HepG2 (cell line): ENCODE measurements around the gene NCOA7. TPM values are rescaled to one million over a fixed set of nuclear protein-coding genes. Genes with fewer than 3 reads are reported as not detected.

Source experiments
- EEA1 ChIP-seq: sonication (generic); formaldehyde crosslinking; IDR thresholded peaks from 2 replicates; pipeline ENCODE4 v1.5.1; 2020; ENCODE audit warnings: mild to moderate bottlenecking, missing genetic modification reagents, borderline replicate concordance
- FOXO4 ChIP-seq: sonication (generic); formaldehyde crosslinking; conservative IDR thresholded peaks from 2 replicates; pipeline ENCODE4 v1.8.1; 2023; ENCODE audit warnings: missing genetic modification reagents
- ZNF691 ChIP-seq: sonication (generic); formaldehyde crosslinking; IDR thresholded peaks from 2 replicates; pipeline ENCODE4 v1.4.0; 2020; ENCODE audit warnings: missing genetic modification reagents, low read depth, mild to moderate bottlenecking, borderline replicate concordance
- ZNF879 ChIP-seq: sonication (generic); formaldehyde crosslinking; IDR thresholded peaks from 2 replicates; pipeline ENCODE4 v1.8.1; 2023; ENCODE audit warnings: missing genetic modification reagents
- polyA plus RNA-seq, 8 experiments: library from polyadenylated mRNA; depleted of rRNA in 3 of 8; stranded (reverse) in 7 of 8; unstranded in 1 of 8; fragments of >200 nt; fragmentation: Illumina TruSeq in 4 of 8; extraction: Trizol in 4 of 8; gene quantifications; 2 replicates each; pipeline versions ENCODE4 v1.2.1 to v1.2.3, GENCODE V29; 2011 to 2016; ENCODE audit warnings: low read depth in 4 of 8, missing spikeins in 1 of 8, mixed read lengths in 1 of 8; ENCODE audit not compliant: insufficient read depth in 1 of 8
- total RNA-seq, 5 experiments: library from RNA; depleted of rRNA; stranded (reverse); fragments of >200 nt; fragmentation: Illumina TruSeq; extraction: Trizol; gene quantifications; 2 replicates each; pipeline ENCODE4 v1.2.3, GENCODE V29; 2016; ENCODE audit warnings: low read depth in 1 of 5
- TF ChIP-seq, protein P1 (sequence below): sonication (generic); formaldehyde crosslinking; IDR thresholded peaks from 2 replicates; pipeline ENCODE4 v1.4.0; 2020; ENCODE audit warnings: missing genetic modification reagents
- TF ChIP-seq, protein P2 (sequence below): sonication (generic); formaldehyde crosslinking; IDR thresholded peaks from 2 replicates; pipeline ENCODE4 v1.4.0; 2020; ENCODE audit warnings: mild to moderate bottlenecking, missing genetic modification reagents, borderline replicate concordance

Gene NCOA7
- total and polyA plus RNA-seq, 2 of the 13 experiments (the other 11 are each of a cell fraction or from before 2014, with no cell fraction given) = 13.6 to 20.8 TPM

DNA sequence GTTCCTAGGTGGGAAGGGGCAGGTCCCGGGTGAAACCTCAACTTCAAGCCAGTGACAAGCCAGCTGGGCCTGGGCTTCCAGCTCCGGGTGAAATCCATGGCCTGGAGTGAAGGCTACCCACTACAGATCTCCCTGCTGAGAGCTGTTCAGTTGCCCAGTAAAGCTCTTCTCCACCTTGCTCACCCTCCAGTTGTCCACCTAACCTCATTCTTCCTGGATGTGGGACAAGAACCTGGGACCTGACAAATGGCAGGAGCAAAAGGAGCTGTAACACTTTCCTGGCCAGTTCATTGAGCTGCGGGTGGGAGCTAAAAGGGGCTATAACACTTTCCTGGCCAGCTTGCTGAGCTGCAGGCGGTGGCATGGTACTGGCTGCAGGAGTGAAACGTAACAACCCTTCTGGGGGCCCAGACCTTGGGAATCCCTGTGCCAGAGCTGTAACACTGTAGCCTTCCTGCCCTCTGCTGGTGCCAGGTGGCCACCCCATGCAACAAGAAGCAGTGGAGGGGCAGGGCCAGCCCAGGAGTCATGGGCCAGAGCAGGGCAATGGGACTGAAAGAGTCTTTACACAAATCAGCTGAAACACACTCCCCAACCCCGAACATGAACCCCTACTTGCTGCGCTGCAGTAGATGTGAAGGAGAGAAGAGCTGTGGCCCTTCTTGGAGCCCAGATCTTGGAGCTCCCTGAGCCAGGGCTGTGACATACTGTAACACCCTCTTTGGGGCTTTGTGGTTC is 162.2 kb downstream of the NCOA7 start (continued):
- TF ChIP-seq, protein P1, sequence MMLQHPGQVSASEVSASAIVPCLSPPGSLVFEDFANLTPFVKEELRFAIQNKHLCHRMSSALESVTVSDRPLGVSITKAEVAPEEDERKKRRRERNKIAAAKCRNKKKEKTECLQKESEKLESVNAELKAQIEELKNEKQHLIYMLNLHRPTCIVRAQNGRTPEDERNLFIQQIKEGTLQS (CRISPR knock-in tag) = 0 out of 2 replicates have a peak, but pooled peaks have one; percentile 7
- TF ChIP-seq ZNF691 (CRISPR knock-in tag) = 0 out of 2 replicates have a peak, but pooled peaks have one; percentile 17
- TF ChIP-seq FOXO4 (CRISPR knock-in tag) = 0 out of 2 replicates have a peak, but pooled peaks have one; percentile 65
- TF ChIP-seq ZNF879 = no peak
- 0 out of 2 replicates have a peak, but pooled peaks have one; percentile 17 for TF ChIP-seq EEA1 (CRISPR knock-in tag)
- TF ChIP-seq, protein P2, sequence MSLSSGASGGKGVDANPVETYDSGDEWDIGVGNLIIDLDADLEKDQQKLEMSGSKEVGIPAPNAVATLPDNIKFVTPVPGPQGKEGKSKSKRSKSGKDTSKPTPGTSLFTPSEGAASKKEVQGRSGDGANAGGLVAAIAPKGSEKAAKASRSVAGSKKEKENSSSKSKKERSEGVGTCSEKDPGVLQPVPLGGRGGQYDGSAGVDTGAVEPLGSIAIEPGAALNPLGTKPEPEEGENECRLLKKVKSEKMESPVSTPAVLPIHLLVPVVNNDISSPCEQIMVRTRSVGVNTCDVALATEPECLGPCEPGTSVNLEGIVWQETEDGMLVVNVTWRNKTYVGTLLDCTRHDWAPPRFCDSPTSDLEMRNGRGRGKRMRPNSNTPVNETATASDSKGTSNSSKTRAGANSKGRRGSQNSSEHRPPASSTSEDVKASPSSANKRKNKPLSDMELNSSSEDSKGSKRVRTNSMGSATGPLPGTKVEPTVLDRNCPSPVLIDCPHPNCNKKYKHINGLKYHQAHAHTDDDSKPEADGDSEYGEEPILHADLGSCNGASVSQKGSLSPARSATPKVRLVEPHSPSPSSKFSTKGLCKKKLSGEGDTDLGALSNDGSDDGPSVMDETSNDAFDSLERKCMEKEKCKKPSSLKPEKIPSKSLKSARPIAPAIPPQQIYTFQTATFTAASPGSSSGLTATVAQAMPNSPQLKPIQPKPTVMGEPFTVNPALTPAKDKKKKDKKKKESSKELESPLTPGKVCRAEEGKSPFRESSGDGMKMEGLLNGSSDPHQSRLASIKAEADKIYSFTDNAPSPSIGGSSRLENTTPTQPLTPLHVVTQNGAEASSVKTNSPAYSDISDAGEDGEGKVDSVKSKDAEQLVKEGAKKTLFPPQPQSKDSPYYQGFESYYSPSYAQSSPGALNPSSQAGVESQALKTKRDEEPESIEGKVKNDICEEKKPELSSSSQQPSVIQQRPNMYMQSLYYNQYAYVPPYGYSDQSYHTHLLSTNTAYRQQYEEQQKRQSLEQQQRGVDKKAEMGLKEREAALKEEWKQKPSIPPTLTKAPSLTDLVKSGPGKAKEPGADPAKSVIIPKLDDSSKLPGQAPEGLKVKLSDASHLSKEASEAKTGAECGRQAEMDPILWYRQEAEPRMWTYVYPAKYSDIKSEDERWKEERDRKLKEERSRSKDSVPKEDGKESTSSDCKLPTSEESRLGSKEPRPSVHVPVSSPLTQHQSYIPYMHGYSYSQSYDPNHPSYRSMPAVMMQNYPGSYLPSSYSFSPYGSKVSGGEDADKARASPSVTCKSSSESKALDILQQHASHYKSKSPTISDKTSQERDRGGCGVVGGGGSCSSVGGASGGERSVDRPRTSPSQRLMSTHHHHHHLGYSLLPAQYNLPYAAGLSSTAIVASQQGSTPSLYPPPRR (CRISPR knock-in tag) = no peak
